Mesodermal cell (in vitro differentiated cells): ENCODE measurements around the gene PRSS37.

Experiments used
- H3K27ac ChIP-seq: 2 replicates; pipeline ENCODE4 v1.7.0; 2013; ENCODE audit warnings: mild to moderate bottlenecking, low read depth, low read length, moderate library complexity; ENCODE audit not compliant: severe bottlenecking
- H3K36me3 ChIP-seq: 2 replicates; pipeline ENCODE4 v1.7.1; 2013; ENCODE audit warnings: mild to moderate bottlenecking, low read length, moderate library complexity; ENCODE audit not compliant: control insufficient read depth, insufficient read depth
- H3K4me1 ChIP-seq: one replicate; pipeline ENCODE4 v1.7.1; 2013; ENCODE audit warnings: mild to moderate bottlenecking, low read length; ENCODE audit not compliant: insufficient read depth, control insufficient read depth, poor library complexity, severe bottlenecking
- H3K4me3 ChIP-seq: 2 replicates; pipeline ENCODE4 v1.7.0; 2013; ENCODE audit warnings: low read length, control low read depth, mild to moderate bottlenecking; ENCODE audit not compliant: insufficient read depth, poor library complexity, severe bottlenecking; ENCODE audit errors: extremely low read depth
- H3K9me3 ChIP-seq: 2 replicates; pipeline ENCODE4 v1.7.1; 2013; ENCODE audit warnings: mild to moderate bottlenecking, low read length, moderate library complexity; ENCODE audit not compliant: control insufficient read depth
- WGBS, 2 experiments: methylation state at CpG; one replicate each; pipeline ENCODE4 v1.1.5; 2013; ENCODE audit warnings: missing lambda C conversion rate in 2 of 2; ENCODE audit not compliant: insufficient coverage in 2 of 2; 5-methylcytosine and 5-hydroxymethylcytosine counted together

Gene PRSS37

DNA sequence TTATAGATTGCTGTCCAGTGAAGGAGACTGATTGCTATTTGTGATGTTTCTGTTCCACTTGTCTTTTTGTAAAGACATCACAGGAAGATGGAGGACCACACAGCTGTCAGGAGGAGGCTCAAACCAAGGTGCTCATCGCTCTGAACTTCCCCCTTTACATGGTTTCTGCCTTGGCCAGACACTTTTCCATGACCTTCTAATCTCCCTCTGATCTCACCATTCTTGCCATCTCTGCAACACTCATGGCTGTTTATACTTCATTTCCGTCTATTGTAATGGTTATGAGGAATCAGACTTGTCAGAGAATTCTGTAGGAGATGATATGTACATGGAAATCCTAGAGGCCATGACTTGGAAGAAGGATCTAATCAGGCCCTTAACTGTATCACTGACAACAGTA, 53.0 kb downstream of the PRSS37 start:
- peaks cover 27% of the 10 kb centered on the region for H3K36me3 ChIP-seq
- H3K27ac ChIP-seq: no peak overlapping the region
- no peaks in the 10 kb centered on the region for H3K9me3 ChIP-seq
- 80 to 100% methylated on average over 1 of the region's 2 CpGs for WGBS, 2 experiments
- no peak overlapping the region for H3K4me3 ChIP-seq
- H3K4me1 ChIP-seq: no peaks in the 10 kb centered on the region
